ENCODE data around the gene IFT43.

DNA sequence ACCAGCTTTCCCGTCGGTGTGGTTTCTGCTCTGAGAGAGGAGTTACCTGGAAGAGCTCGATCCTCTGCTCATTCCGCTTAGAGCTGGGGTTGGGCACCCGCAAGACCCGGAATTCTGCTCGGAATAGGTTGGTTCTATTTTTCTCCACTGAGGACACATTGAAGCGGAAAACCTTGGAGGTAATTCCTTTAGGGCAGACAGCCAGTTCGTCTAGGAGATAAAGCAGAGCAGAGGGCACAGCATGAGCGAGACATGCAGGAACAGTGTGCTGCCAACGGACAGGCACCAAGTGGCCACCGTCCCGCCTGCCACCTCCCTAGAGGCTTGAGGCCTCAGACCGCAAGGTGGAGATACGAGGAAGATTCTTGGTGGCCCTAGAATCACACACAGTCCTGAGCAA, 14.1 kb upstream of the IFT43 start:
- TF ChIP-seq, protein P1, sequence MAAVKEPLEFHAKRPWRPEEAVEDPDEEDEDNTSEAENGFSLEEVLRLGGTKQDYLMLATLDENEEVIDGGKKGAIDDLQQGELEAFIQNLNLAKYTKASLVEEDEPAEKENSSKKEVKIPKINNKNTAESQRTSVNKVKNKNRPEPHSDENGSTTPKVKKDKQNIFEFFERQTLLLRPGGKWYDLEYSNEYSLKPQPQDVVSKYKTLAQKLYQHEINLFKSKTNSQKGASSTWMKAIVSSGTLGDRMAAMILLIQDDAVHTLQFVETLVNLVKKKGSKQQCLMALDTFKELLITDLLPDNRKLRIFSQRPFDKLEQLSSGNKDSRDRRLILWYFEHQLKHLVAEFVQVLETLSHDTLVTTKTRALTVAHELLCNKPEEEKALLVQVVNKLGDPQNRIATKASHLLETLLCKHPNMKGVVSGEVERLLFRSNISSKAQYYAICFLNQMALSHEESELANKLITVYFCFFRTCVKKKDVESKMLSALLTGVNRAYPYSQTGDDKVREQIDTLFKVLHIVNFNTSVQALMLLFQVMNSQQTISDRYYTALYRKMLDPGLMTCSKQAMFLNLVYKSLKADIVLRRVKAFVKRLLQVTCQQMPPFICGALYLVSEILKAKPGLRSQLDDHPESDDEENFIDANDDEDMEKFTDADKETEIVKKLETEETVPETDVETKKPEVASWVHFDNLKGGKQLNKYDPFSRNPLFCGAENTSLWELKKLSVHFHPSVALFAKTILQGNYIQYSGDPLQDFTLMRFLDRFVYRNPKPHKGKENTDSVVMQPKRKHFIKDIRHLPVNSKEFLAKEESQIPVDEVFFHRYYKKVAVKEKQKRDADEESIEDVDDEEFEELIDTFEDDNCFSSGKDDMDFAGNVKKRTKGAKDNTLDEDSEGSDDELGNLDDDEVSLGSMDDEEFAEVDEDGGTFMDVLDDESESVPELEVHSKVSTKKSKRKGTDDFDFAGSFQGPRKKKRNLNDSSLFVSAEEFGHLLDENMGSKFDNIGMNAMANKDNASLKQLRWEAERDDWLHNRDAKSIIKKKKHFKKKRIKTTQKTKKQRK (IDR thresholded peaks at IDR 0.05; ENCODE audit: borderline replicate concordance, low read depth, low read length): no peak
- TF ChIP-seq BRCA1 (IDR thresholded peaks at IDR 0.05) (no peak), BRCA1 (CRISPR knock-in tag; IDR thresholded peaks at IDR 0.05) (no peak), NONO (IDR thresholded peaks at IDR 0.05; ENCODE audit: low read depth in 2 of 2, low read length in 1 of 2) (no peak), FOS (IDR thresholded peaks at IDR 0.05; ENCODE audit: extremely low read depth, insufficient read length) (no peak), SMAD1 (IDR thresholded peaks at IDR 0.05; ENCODE audit: low read depth, low read length, partially characterized antibody) (no peak)
- TF ChIP-seq, protein P2, sequence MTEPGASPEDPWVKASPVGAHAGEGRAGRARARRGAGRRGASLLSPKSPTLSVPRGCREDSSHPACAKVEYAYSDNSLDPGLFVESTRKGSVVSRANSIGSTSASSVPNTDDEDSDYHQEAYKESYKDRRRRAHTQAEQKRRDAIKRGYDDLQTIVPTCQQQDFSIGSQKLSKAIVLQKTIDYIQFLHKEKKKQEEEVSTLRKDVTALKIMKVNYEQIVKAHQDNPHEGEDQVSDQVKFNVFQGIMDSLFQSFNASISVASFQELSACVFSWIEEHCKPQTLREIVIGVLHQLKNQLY (CRISPR knock-in tag; conservative IDR thresholded peaks at IDR 0.05): no peak

All from K562 (cell line).